Vagina (tissue), 2 donors: ENCODE measurements around the gene CCDC92. TPM values are rescaled to one million over a fixed set of nuclear protein-coding genes. Genes with fewer than 3 reads are reported as not detected.
A peak's percentile ranks its signal among the peaks of the same experiment; 100 is the strongest.

Source experiments
- DNase-seq, 2 donors: peaks; one replicate each; pipeline ENCODE4 v3.0.0-alpha.2; 2017; ENCODE audit errors: extremely low spot score in 2 of 2
- H3K27ac ChIP-seq: fragments of 200-600 bp; sonication (generic); one replicate; pipeline ENCODE4 v1.5.1; 2019
- H3K27me3 ChIP-seq: fragments of 200-600 bp; sonication (generic); one replicate; pipeline ENCODE4 v1.5.1; 2019
- H3K36me3 ChIP-seq, 2 donors: fragments of 200-600 bp; sonication (generic); one replicate each; pipeline ENCODE4 v1.5.1; 2017 to 2019
- H3K4me1 ChIP-seq: fragments of 200-600 bp; sonication (generic); one replicate; pipeline ENCODE4 v1.5.1; 2019
- H3K4me3 ChIP-seq, 2 donors: fragments of 200-600 bp; sonication (generic); 1 replicate in 1 of 2; 2 replicates in 1 of 2; pipeline ENCODE4 v1.5.1; 2016 to 2019
- H3K9me3 ChIP-seq: fragments of 200-600 bp; sonication (generic); one replicate; pipeline ENCODE4 v1.5.1; 2019
- CTCF ChIP-seq, 3 experiments: fragments of 450-650 bp in 2 of 3; fragments of 200-600 bp in 1 of 3; sonication (generic) in 1 of 3; IDR thresholded peaks; one replicate each; pipeline ENCODE4 v1.5.1; 2017 to 2019; ENCODE audit warnings: antibody characterized with exemption in 3 of 3, mild to moderate bottlenecking in 2 of 3, moderate library complexity in 2 of 3
- POLR2A ChIP-seq, 2 donors: fragments of 450-650 bp; IDR thresholded peaks; one replicate each; pipeline ENCODE4 v1.6.1; 2017; ENCODE audit warnings: antibody characterized with exemption in 2 of 2, mild to moderate bottlenecking in 2 of 2, moderate library complexity in 2 of 2
- POLR2AphosphoS5 ChIP-seq, 2 donors: sonication (generic); formaldehyde crosslinking; IDR thresholded peaks; one replicate each; pipeline ENCODE4 v1.9.0; 2017; ENCODE audit warnings: antibody characterized with exemption in 2 of 2, mild to moderate bottlenecking in 2 of 2, low read depth in 1 of 2; ENCODE audit not compliant: insufficient read depth in 1 of 2
- intact Hi-C: fragments of 100-400 bp; cut with DNase I; formaldehyde crosslinking; loops from one replicate; pipeline ENCODE4 v1.15.1; 2023
- total RNA-seq: library from RNA; depleted of rRNA; stranded (reverse); fragments of >200 nt; gene quantifications from one replicate; pipeline ENCODE4 v1.2.3, GENCODE V29; 2016

The CCDC92 gene
- total RNA-seq, 1 donor from 2014 or later, result 21.6 TPM

DNA sequence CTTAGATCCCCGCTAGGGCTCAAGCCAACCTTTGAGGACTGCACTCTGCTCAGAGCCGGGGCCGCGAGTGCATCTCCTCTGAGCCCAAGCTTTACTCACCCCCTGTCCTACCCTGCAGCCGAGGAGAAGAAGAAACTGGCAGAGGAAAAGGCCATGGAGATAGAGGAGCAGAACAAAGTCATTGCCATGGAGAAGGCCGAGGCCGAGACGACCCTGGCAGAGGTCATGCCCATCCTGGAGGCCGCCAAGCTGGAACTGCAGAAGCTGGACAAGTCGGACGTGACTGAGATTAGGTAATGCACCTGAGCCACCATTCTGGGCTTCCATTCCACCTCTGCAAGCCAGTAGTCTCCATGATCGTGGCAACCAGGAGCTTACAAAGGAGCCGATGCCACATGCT, 69.8 kb downstream of the CCDC92 start:
- Histone ChIP-seq H3K4me1 (peaks cover 14% of the 10 kb centered on the region), H3K27ac (no peak overlapping the region), H3K27me3 (no peaks in the 10 kb centered on the region), H3K36me3 (no peaks in the 10 kb centered on the region), H3K9me3 (no peaks in the 10 kb centered on the region), H3K4me3 (no peak overlapping the region)
- intact Hi-C loops, result no loop called here
- no peak for DNase-seq
- TF ChIP-seq CTCF (IDR thresholded peaks at IDR 0.05) (no peak), POLR2A (IDR thresholded peaks at IDR 0.05) (no peak), POLR2AphosphoS5 (IDR thresholded peaks at IDR 0.05; ENCODE audit: insufficient read depth in 1 of 2, low read depth in 1 of 2) (no peak)

DNA sequence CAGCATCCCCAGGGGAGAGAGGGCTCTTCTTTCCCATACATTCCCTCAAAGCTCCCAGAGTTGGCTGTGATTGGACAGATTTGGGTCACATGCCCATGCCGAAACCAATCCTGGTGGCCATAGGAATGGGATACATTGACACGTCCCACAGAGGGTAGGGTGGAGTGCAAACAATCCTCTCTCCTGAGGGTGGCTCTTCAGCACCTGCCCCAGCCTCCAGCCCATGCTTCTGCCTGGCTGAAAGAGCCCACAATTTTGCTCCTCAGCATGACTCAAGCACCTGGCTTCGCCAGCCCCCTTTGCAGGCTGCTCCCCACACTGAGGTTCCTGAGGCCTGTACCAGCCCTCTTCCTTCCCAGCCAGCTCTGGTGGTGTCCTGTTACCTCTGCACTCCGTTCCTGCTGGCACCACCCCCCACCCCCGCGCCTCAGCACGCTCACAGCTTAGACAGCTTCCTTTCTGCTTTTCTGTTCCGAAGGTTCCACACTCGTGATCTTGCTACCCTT, 71.7 kb downstream of the CCDC92 start:
- intact Hi-C loops, result no loop called here
- DNase-seq, result no peak

DNA sequence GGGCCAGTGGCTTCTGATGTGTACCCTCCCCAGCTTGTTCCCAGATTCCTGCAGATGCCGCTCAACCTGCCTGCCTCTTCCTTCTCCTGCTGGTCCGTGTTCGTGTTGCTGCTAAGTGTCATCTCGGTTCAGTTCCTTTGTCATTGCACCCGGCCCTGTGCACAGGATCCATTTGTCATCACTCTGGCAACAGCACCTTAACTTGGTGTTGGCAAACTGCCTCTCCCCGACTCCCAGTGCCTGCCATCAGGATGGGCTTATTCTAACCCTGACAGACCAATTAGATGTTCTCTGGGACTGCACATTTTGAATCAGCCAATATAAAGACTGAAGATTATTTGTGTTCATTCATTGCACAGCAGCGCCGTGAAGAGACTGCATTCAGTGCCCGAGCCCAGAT, 73.3 kb downstream of the CCDC92 start:
- Histone ChIP-seq H3K4me3 (no peak overlapping the region), H3K4me1 (no peaks in the 10 kb centered on the region), H3K27me3 (no peaks in the 10 kb centered on the region), H3K9me3 (no peaks in the 10 kb centered on the region), H3K36me3 (no peaks in the 10 kb centered on the region), H3K27ac (no peak overlapping the region)
- intact Hi-C loops, result no loop called here
- TF ChIP-seq POLR2A (IDR thresholded peaks at IDR 0.05) (no peak), CTCF (IDR thresholded peaks at IDR 0.05) (no peak), POLR2AphosphoS5 (IDR thresholded peaks at IDR 0.05; ENCODE audit: insufficient read depth in 1 of 2, low read depth in 1 of 2) (no peak)
- DNase-seq, result no peak

More for the DNA sequence above, 71.7 kb downstream of the CCDC92 start:
- Histone ChIP-seq H3K27ac (no peak overlapping the region), H3K4me3 (no peak overlapping the region), H3K9me3 (no peaks in the 10 kb centered on the region), H3K4me1 (no peaks in the 10 kb centered on the region), H3K27me3 (no peaks in the 10 kb centered on the region), H3K36me3 (no peaks in the 10 kb centered on the region)
- TF ChIP-seq POLR2A (IDR thresholded peaks at IDR 0.05), result no peak

DNA sequence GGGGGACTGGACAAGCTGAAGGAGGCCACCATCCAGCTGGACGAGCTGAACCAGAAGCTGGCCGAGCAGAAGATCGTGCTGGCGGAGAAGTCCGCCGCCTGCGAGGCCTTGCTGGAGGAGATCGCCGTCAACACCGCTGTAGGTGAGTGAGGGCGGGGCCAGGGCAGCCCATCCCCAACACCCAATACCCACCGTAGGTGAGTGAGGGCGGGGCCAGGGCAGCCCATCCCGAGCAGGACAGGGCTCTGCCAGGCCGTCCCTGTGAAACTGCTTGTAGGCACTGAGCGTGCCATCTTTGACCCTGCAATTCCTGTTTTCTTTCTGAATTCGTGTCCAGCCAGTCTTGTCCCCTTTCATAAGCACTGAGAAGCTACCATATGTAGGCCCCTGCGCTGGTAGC, 74.0 kb downstream of the CCDC92 start:
- intact Hi-C loops, result no loop called here
- DNase-seq, result no peak
- Histone ChIP-seq H3K36me3 (no peaks in the 10 kb centered on the region), H3K27ac (no peak overlapping the region), H3K27me3 (no peaks in the 10 kb centered on the region), H3K9me3 (no peaks in the 10 kb centered on the region), H3K4me3 (no peak overlapping the region), H3K4me1 (no peaks in the 10 kb centered on the region)
- no peak for TF ChIP-seq POLR2A (IDR thresholded peaks at IDR 0.05)
- TF ChIP-seq CTCF (IDR thresholded peaks at IDR 0.05), result no peak
- TF ChIP-seq POLR2AphosphoS5 (IDR thresholded peaks at IDR 0.05; ENCODE audit: insufficient read depth in 1 of 2, low read depth in 1 of 2), result no peak

DNA sequence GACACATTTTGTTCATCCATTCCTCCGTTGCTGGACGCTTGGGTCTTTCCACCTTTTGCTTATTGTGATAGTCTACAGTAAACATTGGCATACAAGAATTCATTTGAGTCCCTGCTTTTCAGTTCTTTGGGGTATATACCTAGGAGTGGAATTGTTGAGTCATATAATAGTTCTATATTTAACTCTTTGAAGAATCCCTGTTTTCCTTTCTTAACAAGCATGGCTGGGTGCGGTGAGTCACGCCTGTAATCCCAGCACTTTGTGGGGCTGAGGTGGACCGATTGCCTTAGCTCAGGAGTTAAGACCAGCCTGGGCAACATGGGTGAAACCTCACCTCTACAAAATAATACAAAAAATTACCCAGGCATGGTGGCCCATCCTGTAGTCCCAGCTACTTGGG, 75.4 kb downstream of the CCDC92 start:
- intact Hi-C loops, result no loop called here
- Histone ChIP-seq H3K36me3 (no peaks in the 10 kb centered on the region), H3K9me3 (no peaks in the 10 kb centered on the region), H3K27me3 (no peaks in the 10 kb centered on the region), H3K4me1 (no peaks in the 10 kb centered on the region), H3K4me3 (peak overlapping the region in 1 of 2 donors; percentile 19), H3K27ac (peak overlapping the region; percentile 48)
- DNase-seq, result no peak
- TF ChIP-seq CTCF (IDR thresholded peaks at IDR 0.05) (no peak), POLR2A (IDR thresholded peaks at IDR 0.05) (no peak), POLR2AphosphoS5 (IDR thresholded peaks at IDR 0.05; ENCODE audit: insufficient read depth in 1 of 2, low read depth in 1 of 2) (no peak)
